ENCODE data around the gene DFFA. TPM values are rescaled to one million over a fixed set of nuclear protein-coding genes. Genes with fewer than 3 reads are reported as not detected.

The DFFA gene
- total RNA-seq, 1 experiment from 2014 or later = 94.1 TPM

DNA sequence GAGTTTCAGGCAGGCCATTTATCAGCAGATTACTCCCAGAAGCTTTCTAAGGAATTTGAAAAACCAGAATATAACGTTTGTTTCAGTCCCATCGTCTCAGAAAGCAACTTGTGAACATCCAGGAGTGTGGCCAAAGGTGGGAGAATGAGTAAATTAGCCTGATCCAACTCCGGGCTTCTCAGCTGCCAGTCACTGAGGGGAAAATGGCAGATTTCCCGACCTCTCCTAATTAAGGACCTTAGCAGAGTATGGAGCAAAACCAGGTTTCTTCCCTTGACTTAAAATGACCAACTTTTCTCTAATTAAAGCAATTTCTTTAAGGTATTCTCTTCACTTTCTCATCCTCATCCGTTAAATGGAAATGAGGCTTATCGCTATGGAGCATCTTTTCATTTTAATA lies 21.5 kb downstream of the DFFA start:
- Histone ChIP-seq H2AK5ac (ENCODE audit: insufficient read length, low read length) (no peak overlapping the region), H2BK120ac (ENCODE audit: low read depth, low read length, poor library complexity, severe bottlenecking) (no peak overlapping the region), H3K27ac (ENCODE audit: insufficient read length, low read depth, low read length) (no peak overlapping the region), H2BK20ac (ENCODE audit: low read depth, low read length, poor library complexity, severe bottlenecking) (no peak overlapping the region), H4K8ac (replicated peaks; ENCODE audit: insufficient read length, low read depth, low read length) (no peak overlapping the region), H2AFZ (ENCODE audit: low read length) (no peak overlapping the region), H3K18ac (ENCODE audit: insufficient read length, low read depth, low read length) (no peak overlapping the region), H3K4ac (ENCODE audit: low read depth, low read length) (no peak overlapping the region), H4K20me1 (ENCODE audit: control insufficient read depth, insufficient read depth, insufficient read length) (no peaks in the 10 kb centered on the region), H3T11ph (ENCODE audit: low read length) (no peak overlapping the region), H3K56ac (ENCODE audit: insufficient read length, low read depth, low read length) (no peak overlapping the region), H3K79me2 (ENCODE audit: insufficient read depth, low read length) (no peaks in the 10 kb centered on the region), H2BK5ac (ENCODE audit: insufficient read length, low read length) (no peak overlapping the region), H3K23me2 (ENCODE audit: insufficient read length, low read depth, low read length, poor library complexity, severe bottlenecking) (no peaks in the 10 kb centered on the region), H3K9me3 (ENCODE audit: control insufficient read depth, low read depth, low read length) (no peaks in the 10 kb centered on the region), H3K4me1 (ENCODE audit: insufficient read depth, low read length) (peaks cover 2% of the 10 kb centered on the region; the same call in 1 of the 2 replicates), H3K23ac (ENCODE audit: insufficient read length, low read depth, low read length) (no peak overlapping the region), H3K4me2 (ENCODE audit: insufficient read depth, insufficient read length, low read length) (no peak overlapping the region), H2BK15ac (ENCODE audit: low read depth, low read length) (no peak overlapping the region), H3K79me1 (ENCODE audit: insufficient read depth, low read depth, low read length, poor library complexity, severe bottlenecking) (no peaks in the 10 kb centered on the region), H2BK12ac (ENCODE audit: insufficient read length, low read depth, low read length) (no peak overlapping the region), H4K91ac (ENCODE audit: insufficient read length, low read depth, low read length) (no peak overlapping the region), H3K9ac (ENCODE audit: extremely low read depth, insufficient read length, low read length) (no peak overlapping the region), H4K5ac (ENCODE audit: insufficient read length, low read depth, low read length) (no peak overlapping the region), H3K14ac (ENCODE audit: insufficient read depth, low read length) (no peak overlapping the region), H3K27me3 (ENCODE audit: insufficient read depth, low read length) (no peaks in the 10 kb centered on the region)
- peaks cover 0 to 4% of the 10 kb centered on the region in 2 experiments; a peak in 1 of 5 replicates for H3K9me3 Mint-ChIP-seq
- WGBS (ENCODE audit: extremely low coverage, insufficient read length, low lambda C conversion rate) = no CpG with 5 or more reads among the region's 6 CpGs
- no peak overlapping the region for H3K4me3 Mint-ChIP-seq
- peaks cover 19 to 23% of the 10 kb centered on the region in 2 experiments for H3K4me1 Mint-ChIP-seq
- H3K27me3 Mint-ChIP-seq (ENCODE audit: low read depth) = no peaks in the 10 kb centered on the region
- TF ChIP-seq, protein P1, sequence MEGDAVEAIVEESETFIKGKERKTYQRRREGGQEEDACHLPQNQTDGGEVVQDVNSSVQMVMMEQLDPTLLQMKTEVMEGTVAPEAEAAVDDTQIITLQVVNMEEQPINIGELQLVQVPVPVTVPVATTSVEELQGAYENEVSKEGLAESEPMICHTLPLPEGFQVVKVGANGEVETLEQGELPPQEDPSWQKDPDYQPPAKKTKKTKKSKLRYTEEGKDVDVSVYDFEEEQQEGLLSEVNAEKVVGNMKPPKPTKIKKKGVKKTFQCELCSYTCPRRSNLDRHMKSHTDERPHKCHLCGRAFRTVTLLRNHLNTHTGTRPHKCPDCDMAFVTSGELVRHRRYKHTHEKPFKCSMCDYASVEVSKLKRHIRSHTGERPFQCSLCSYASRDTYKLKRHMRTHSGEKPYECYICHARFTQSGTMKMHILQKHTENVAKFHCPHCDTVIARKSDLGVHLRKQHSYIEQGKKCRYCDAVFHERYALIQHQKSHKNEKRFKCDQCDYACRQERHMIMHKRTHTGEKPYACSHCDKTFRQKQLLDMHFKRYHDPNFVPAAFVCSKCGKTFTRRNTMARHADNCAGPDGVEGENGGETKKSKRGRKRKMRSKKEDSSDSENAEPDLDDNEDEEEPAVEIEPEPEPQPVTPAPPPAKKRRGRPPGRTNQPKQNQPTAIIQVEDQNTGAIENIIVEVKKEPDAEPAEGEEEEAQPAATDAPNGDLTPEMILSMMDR (conservative IDR thresholded peaks at IDR 0.05) = no peak
- peaks cover 2 to 14% (median 7%) of the 10 kb centered on the region in 3 experiments; a peak in 6 of 7 replicates for H3K36me3 Mint-ChIP-seq (ENCODE audit: insufficient read depth in 1 of 3, low read depth in 3 of 3)
- peak overlapping the region in 1 of 3 experiments; percentile 40; a peak in 2 of 7 replicates for H3K27ac Mint-ChIP-seq
- DNase-seq = no peak
